ENCODE results near the gene BCKDK. TPM values are rescaled to one million over a fixed set of nuclear protein-coding genes. Genes with fewer than 3 reads are reported as not detected.

The BCKDK gene
- polyA plus RNA-seq, 3 donors: 76.5 to 93.5 (median 90.8) TPM

- Histone ChIP-seq H3K79me2 (ENCODE audit: insufficient read depth, low read length) (peaks cover 24% of the 10 kb centered on the region), H3K9ac (ENCODE audit: insufficient read depth, low read length, poor library complexity, severe bottlenecking) (no peak overlapping the region)
- H3K4me3 Mint-ChIP-seq: no peak overlapping the region
Observed at GRCh38 chr16:31090540-31090939, 17.6 kb upstream of the BCKDK start.

GRCh38 chr16:31092330-31092729 lies 15.9 kb upstream of the BCKDK start:
- Mint-ChIP-seq H3K4me3 (no peak overlapping the region), H3K27me3 (ENCODE audit: low read depth in 3 of 3) (peaks cover 0 to 3% (median 1%) of the 10 kb centered on the region in 3 donors), H3K36me3 (peaks cover 22 to 36% of the 10 kb centered on the region in 2 donors), H3K27ac (peak overlapping the region in 1 of 7 donors; percentile 57), H3K9me3 (peaks cover 0 to 2% (median 0%) of the 10 kb centered on the region in 7 donors), H3K4me1 (peaks cover 21% of the 10 kb centered on the region)
- DNase-seq: no peak
- H3K9me3 ChIP-seq (replicated peaks in 1 of 2; ENCODE audit: control insufficient read depth in 1 of 2, insufficient read depth in 1 of 2, low read length in 2 of 2): no peaks in the 10 kb centered on the region
- H3K27me3 ChIP-seq (ENCODE audit: control insufficient read depth in 2 of 2, insufficient read depth in 2 of 2, low read length in 2 of 2): no peaks in the 10 kb centered on the region
- 100% methylated on average over 1 of the region's 5 CpGs for WGBS (ENCODE audit: insufficient coverage)
- peaks cover 4% of the 10 kb centered on the region for H4K20me1 ChIP-seq (ENCODE audit: insufficient read depth, low read length)
- H3K4me3 ChIP-seq (replicated peaks in 1 of 3; ENCODE audit: low read depth in 2 of 3, low read length in 3 of 3): no peak overlapping the region
- peaks cover 24% of the 10 kb centered on the region for H3K79me2 ChIP-seq (ENCODE audit: insufficient read depth, low read length)
- H3K4me2 ChIP-seq (replicated peaks; ENCODE audit: extremely low read depth, low read length, poor library complexity, severe bottlenecking): no peak overlapping the region
- intact Hi-C loops (cut with micrococcal nuclease): loop anchor here in 1 of 2 donors (5.0 to 10.0 kb wide), 3 partner anchors 52 to 138 kb away; partner anchors contain the start of genes SETD1A and STX4
- no peak for TF ChIP-seq CTCF (IDR thresholded peaks at IDR 0.05)
- peaks cover 25 to 29% of the 10 kb centered on the region in 2 donors for H3K4me1 ChIP-seq (ENCODE audit: control insufficient read depth in 1 of 2, insufficient read depth in 2 of 2, low read length in 2 of 2)
- H3K36me3 ChIP-seq (replicated peaks in 1 of 2; ENCODE audit: control insufficient read depth in 1 of 2, insufficient read depth in 2 of 2, low read length in 2 of 2): peaks cover 14 to 31% of the 10 kb centered on the region in 2 donors
- H3K27ac ChIP-seq (ENCODE audit: low read depth in 1 of 2, low read length in 2 of 2): no peak overlapping the region
- H2AFZ ChIP-seq (ENCODE audit: insufficient read depth, low read depth, low read length, poor library complexity, severe bottlenecking): no peak overlapping the region
- no peak overlapping the region for H3K9ac ChIP-seq (ENCODE audit: insufficient read depth, low read length, poor library complexity, severe bottlenecking)

More at GRCh38 chr16:31090540-31090939, 17.6 kb upstream of the BCKDK start:
- H3K4me1 ChIP-seq (ENCODE audit: control insufficient read depth in 1 of 2, insufficient read depth in 2 of 2, low read length in 2 of 2): peaks cover 22% of the 10 kb centered on the region in 2 donors
- no peaks in the 10 kb centered on the region for H3K27me3 ChIP-seq (ENCODE audit: control insufficient read depth in 2 of 2, insufficient read depth in 2 of 2, low read length in 2 of 2)
- WGBS (ENCODE audit: insufficient coverage): no CpG with 5 or more reads among the region's 2 CpGs
- no peak for TF ChIP-seq CTCF (IDR thresholded peaks at IDR 0.05)
- Mint-ChIP-seq H3K4me1 (peaks cover 18% of the 10 kb centered on the region), H3K27ac (peak overlapping the region in 3 of 7 donors; percentile 47 to 75 (median 47)), H3K36me3 (peaks cover 25 to 45% of the 10 kb centered on the region in 2 donors), H3K9me3 (no peaks in the 10 kb centered on the region), H3K27me3 (ENCODE audit: low read depth in 3 of 3) (peaks cover 0 to 3% (median 0%) of the 10 kb centered on the region in 3 donors)
- H4K20me1 ChIP-seq (ENCODE audit: insufficient read depth, low read length): peaks cover 4% of the 10 kb centered on the region
- no peak overlapping the region for H3K27ac ChIP-seq (ENCODE audit: low read depth in 1 of 2, low read length in 2 of 2)
- H3K4me2 ChIP-seq (replicated peaks; ENCODE audit: extremely low read depth, low read length, poor library complexity, severe bottlenecking): no peak overlapping the region
- H2AFZ ChIP-seq (ENCODE audit: insufficient read depth, low read depth, low read length, poor library complexity, severe bottlenecking): no peak overlapping the region
- DNase-seq: no peak
- intact Hi-C loops (cut with micrococcal nuclease): loop anchor here in 1 of 2 donors (5.0 to 10.0 kb wide), 3 partner anchors 54 to 136 kb away; partner anchors contain the start of genes SETD1A and STX4
- H3K36me3 ChIP-seq (replicated peaks in 1 of 2; ENCODE audit: control insufficient read depth in 1 of 2, insufficient read depth in 2 of 2, low read length in 2 of 2): peaks cover 18 to 48% of the 10 kb centered on the region in 2 donors
- no peak overlapping the region for H3K4me3 ChIP-seq (replicated peaks in 1 of 3; ENCODE audit: low read depth in 2 of 3, low read length in 3 of 3)
- H3K9me3 ChIP-seq (replicated peaks in 1 of 2; ENCODE audit: control insufficient read depth in 1 of 2, insufficient read depth in 1 of 2, low read length in 2 of 2): no peaks in the 10 kb centered on the region

All from CD14-positive monocyte (primary cell).